ENCODE measurements around the gene VSIG4.

The VSIG4 gene

GRCh38 chrX:66023385-66024091 is 16.3 kb downstream of the VSIG4 start:
- DNase-seq = no peak

GRCh38 chrX:66022632-66023384 is 17.1 kb downstream of the VSIG4 start:
- DNase-seq = no peak

- DNase-seq = no peak
Observed at GRCh38 chrX:66021765-66022631, 17.9 kb downstream of the VSIG4 start.

- DNase-seq = no peak
Observed at GRCh38 chrX:66021401-66021764, 18.5 kb downstream of the VSIG4 start.

GRCh38 chrX:66020631-66021334 is 19.1 kb downstream of the VSIG4 start:
- DNase-seq = no peak

- no peak for DNase-seq
Observed at GRCh38 chrX:66019974-66020373, 19.9 kb downstream of the VSIG4 start.

- DNase-seq = no peak
Observed at GRCh38 chrX:66019310-66019652, 20.6 kb downstream of the VSIG4 start.

- no peak for DNase-seq
Observed at GRCh38 chrX:66018585-66019309, 21.1 kb downstream of the VSIG4 start.

GRCh38 chrX:66017659-66018170 is 22.2 kb downstream of the VSIG4 start:
- DNase-seq = no peak

GRCh38 chrX:66016905-66017658 is 22.8 kb downstream of the VSIG4 start:
- DNase-seq = no peak

- DNase-seq = no peak
Observed at GRCh38 chrX:66015900-66016689, 23.8 kb downstream of the VSIG4 start.

- DNase-seq = no peak
Observed at GRCh38 chrX:66015152-66015831, 24.6 kb downstream of the VSIG4 start.

GRCh38 chrX:66014556-66014955 is 25.3 kb downstream of the VSIG4 start:
- DNase-seq = no peak

GRCh38 chrX:66014084-66014483 is 25.8 kb downstream of the VSIG4 start:
- no peak for DNase-seq

GRCh38 chrX:66013194-66013816 is 26.6 kb downstream of the VSIG4 start:
- no peak for DNase-seq

GRCh38 chrX:66012094-66012534 is 27.8 kb downstream of the VSIG4 start:
- DNase-seq = no peak

- no peak for DNase-seq
Observed at GRCh38 chrX:66009231-66009845, 30.5 kb downstream of the VSIG4 start.

- DNase-seq = no peak
Observed at GRCh38 chrX:66008328-66008970, 31.4 kb downstream of the VSIG4 start.

Measured in NCI-H1048 (cell line).